Measurements from ENCODE around the gene CDX4. TPM values are rescaled to one million over a fixed set of nuclear protein-coding genes. Genes with fewer than 3 reads are reported as not detected.

The CDX4 gene
- total and polyA plus RNA-seq, 9 of the 15 experiments (the other 6 are each of a cell fraction or from before 2014, with no cell fraction given) = not detected

DNA sequence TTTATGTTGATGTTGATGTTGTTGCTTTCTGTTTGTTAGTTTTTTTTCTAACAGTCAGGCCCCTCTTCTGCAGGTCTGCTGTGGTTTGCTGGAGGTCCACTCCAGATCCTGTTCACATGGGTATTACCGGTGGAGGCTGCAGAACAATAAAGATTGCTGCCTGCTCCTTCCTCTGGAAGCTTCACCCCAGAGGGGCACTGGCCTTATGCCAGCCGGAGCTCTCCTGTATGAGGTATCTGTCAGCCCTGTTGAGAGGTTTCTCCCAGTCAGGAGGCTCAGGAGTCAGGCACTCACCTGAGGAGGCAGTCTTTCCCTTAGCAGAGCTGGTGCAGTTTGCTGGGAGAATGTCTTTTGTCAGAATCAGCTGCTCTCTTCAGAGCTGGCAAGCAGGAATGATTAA, 34.7 kb downstream of the CDX4 start (continued):
- TF ChIP-seq, protein P1, sequence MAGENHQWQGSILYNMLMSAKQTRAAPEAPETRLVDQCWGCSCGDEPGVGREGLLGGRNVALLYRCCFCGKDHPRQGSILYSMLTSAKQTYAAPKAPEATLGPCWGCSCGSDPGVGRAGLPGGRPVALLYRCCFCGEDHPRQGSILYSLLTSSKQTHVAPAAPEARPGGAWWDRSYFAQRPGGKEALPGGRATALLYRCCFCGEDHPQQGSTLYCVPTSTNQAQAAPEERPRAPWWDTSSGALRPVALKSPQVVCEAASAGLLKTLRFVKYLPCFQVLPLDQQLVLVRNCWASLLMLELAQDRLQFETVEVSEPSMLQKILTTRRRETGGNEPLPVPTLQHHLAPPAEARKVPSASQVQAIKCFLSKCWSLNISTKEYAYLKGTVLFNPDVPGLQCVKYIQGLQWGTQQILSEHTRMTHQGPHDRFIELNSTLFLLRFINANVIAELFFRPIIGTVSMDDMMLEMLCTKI (IDR thresholded peaks at IDR 0.05; ENCODE audit: partially characterized antibody) = no peak
- no peak for TF ChIP-seq ELF4 (CRISPR knock-in tag; IDR thresholded peaks at IDR 0.05)

DNA sequence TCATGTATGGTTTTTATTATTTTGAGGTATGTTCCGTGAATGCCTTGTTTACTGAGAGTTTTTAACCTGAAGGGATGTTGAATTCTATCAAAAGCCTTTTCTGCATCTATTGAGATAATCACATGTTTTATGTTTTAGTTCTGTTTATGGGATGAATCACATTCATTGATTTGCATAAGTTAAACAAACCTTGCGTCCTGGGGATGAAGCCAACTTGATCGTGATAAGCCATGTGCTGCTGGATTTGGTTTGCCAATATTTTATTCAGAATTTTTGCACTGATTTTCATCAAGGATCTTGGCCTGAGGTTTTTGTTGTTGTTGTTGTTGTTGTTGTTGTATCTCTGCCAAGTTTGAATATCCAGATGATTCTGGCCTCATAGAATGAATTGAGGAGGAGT, 43.8 kb downstream of the CDX4 start:
- ATAC-seq = no peak
- Histone ChIP-seq H2AFZ (ENCODE audit: low read depth, low read length) (no peak overlapping the region), H3K4me2 (ENCODE audit: insufficient read depth, low read length) (no peak overlapping the region), H4K20me1 (replicated peaks; ENCODE audit: control insufficient read depth, insufficient read depth, low read length) (no peaks in the 10 kb centered on the region), H3K36me3 (ENCODE audit: control insufficient read depth, insufficient read depth, low read length) (no peaks in the 10 kb centered on the region), H3K79me2 (ENCODE audit: control insufficient read depth, insufficient read depth, low read length) (no peaks in the 10 kb centered on the region), H3K9ac (ENCODE audit: insufficient read depth in 1 of 2, low read depth in 2 of 2, low read length in 2 of 2) (no peak overlapping the region), H3K9me3 (replicated peaks; ENCODE audit: control insufficient read depth, insufficient read depth, low read depth, low read length) (no peaks in the 10 kb centered on the region), H3K27ac (ENCODE audit: extremely low read depth, low read depth, low read length) (no peak overlapping the region), H3K27me3 (ENCODE audit: control insufficient read depth in 2 of 2, insufficient read depth in 2 of 2, low read length in 2 of 2) (no peaks in the 10 kb centered on the region), H3K9me1 (ENCODE audit: control insufficient read depth, insufficient read depth, low read length) (no peaks in the 10 kb centered on the region), H3K4me1 (replicated peaks in 1 of 2; ENCODE audit: control insufficient read depth in 2 of 2, insufficient read depth in 2 of 2, low read length in 2 of 2) (no peaks in the 10 kb centered on the region), H3K4me3 (no peak overlapping the region)
- intact Hi-C loops (cut with micrococcal nuclease) (no loop called here), in situ Hi-C loops (cut with MboI) (no loop called here)
- BruUV-seq (replicated peaks) = no TSS peak
- POLR2A ChIA-PET = no interaction called here
- CTCF ChIA-PET (ENCODE audit: low intra/inter-chr PET ratio) = no interaction called here
- TF ChIP-seq ETS2 (tag; IDR thresholded peaks at IDR 0.05; ENCODE audit: borderline replicate concordance, poor library complexity, severe bottlenecking) (no peak), FUS (optimal IDR thresholded peaks at IDR 0.05; ENCODE audit: low read depth, low read length) (no peak)
- 0% methylated on average over 3 of the region's 3 CpGs for whole genome bisulfite sequencing (ENCODE audit: insufficient coverage, low coverage, missing lambda C conversion rate)
- no peak for DNase-seq (ENCODE audit: extremely low read depth in 1 of 4, low spot score in 3 of 4)
- no peak for FAIRE-seq

All from K562 (cell line).